Uterus (tissue), 2 donors: Measurements from ENCODE around the gene PRSS33.

Source experiments
- CTCF ChIP-seq, 4 experiments: fragments of 200-600 bp in 2 of 4; fragments of 450-650 bp in 2 of 4; sonication (generic) in 2 of 4; IDR thresholded peaks; one replicate each; pipeline ENCODE4 v1.5.1; 2016 to 2019; ENCODE audit warnings: antibody characterized with exemption in 4 of 4, mild to moderate bottlenecking in 2 of 4, moderate library complexity in 1 of 4
- POLR2A ChIP-seq, 2 donors: fragments of 450-650 bp; IDR thresholded peaks; one replicate each; pipeline ENCODE4 v1.6.1; 2016; ENCODE audit warnings: antibody characterized with exemption in 2 of 2, mild to moderate bottlenecking in 1 of 2, moderate library complexity in 1 of 2

- no peak for TF ChIP-seq CTCF (IDR thresholded peaks at IDR 0.05)
- TF ChIP-seq POLR2A (IDR thresholded peaks at IDR 0.05), result no peak
Observed at GRCh38 chr16:2761472-2761871, 25.9 kb downstream of the PRSS33 start.
